PC-9 (cell line): Measurements from ENCODE around the gene FGD6. TPM values are rescaled to one million over a fixed set of nuclear protein-coding genes. Genes with fewer than 3 reads are reported as not detected.

ENCODE experiments used
- BruUV-seq: library from RNA; stranded (reverse); fragments of 400-500 nt; replicated peaks from 2 replicates; lab custom pipeline; 2021; lab: Mats Ljungman, UMichigan
- CTCF ChIA-PET: fragments of 300-600 bp; sonication (Branson Sonifier 250); formaldehyde crosslinking; loops from one replicate; lab custom pipeline; 2022; ENCODE audit warnings: antibody characterized with exemption; lab: Charles Lee
- POLR2A ChIA-PET: fragments of 300-600 bp; sonication (Branson Sonifier 250); formaldehyde crosslinking; loops from one replicate; lab custom pipeline; 2022; ENCODE audit warnings: antibody characterized with exemption; ENCODE audit not compliant: unreplicated experiment; lab: Charles Lee
- DNase-seq, 2 experiments: peaks; one replicate each; pipeline versions ENCODE4 v3.0.0 to v3.0.0-alpha.2; 2015 to 2022; ENCODE audit warnings: mixed read lengths in 1 of 2
- H2AFZ ChIP-seq: fragments of 200-600 bp; sonication (generic); 2 replicates; pipeline ENCODE4 v1.8.1; 2017; ENCODE audit warnings: antibody characterized with exemption
- H3F3A ChIP-seq: fragments of 200-600 bp; sonication (generic); 2 replicates; pipeline ENCODE4 v1.8.1; 2017; ENCODE audit warnings: antibody characterized with exemption, mild to moderate bottlenecking, low read depth; ENCODE audit not compliant: insufficient read depth
- H3K27ac ChIP-seq: fragments of 200-600 bp; sonication (generic); 2 replicates; pipeline ENCODE4 v1.6.1; 2016; ENCODE audit warnings: mixed run types
- H3K27me3 ChIP-seq: fragments of 200-600 bp; sonication (generic); 2 replicates; pipeline ENCODE4 v1.6.1; 2016; ENCODE audit warnings: low read depth, mixed run types; ENCODE audit not compliant: insufficient read depth
- H3K36me3 ChIP-seq: fragments of 200-600 bp; sonication (generic); 2 replicates; pipeline ENCODE4 v1.6.1; 2016; ENCODE audit warnings: low read depth, mixed run types
- H3K4me1 ChIP-seq: fragments of 200-600 bp; sonication (generic); replicated peaks from 2 replicates; pipeline ENCODE4 v1.6.1; 2016; ENCODE audit warnings: mixed run types; ENCODE audit not compliant: insufficient read depth
- H3K4me2 ChIP-seq: fragments of 200-600 bp; sonication (generic); 2 replicates; pipeline ENCODE4 v1.6.1; 2017; ENCODE audit warnings: mixed run types
- H3K4me3 ChIP-seq: fragments of 200-600 bp; sonication (generic); 2 replicates; pipeline ENCODE4 v1.6.1; 2016; ENCODE audit warnings: mixed run types
- H3K79me2 ChIP-seq: fragments of 200-600 bp; sonication (generic); 2 replicates; pipeline ENCODE4 v1.6.1; 2017; ENCODE audit warnings: low read depth, mixed run types
- H3K9me2 ChIP-seq: fragments of 200-600 bp; sonication (generic); 2 replicates; pipeline ENCODE4 v1.8.1; 2017; ENCODE audit warnings: mild to moderate bottlenecking; ENCODE audit not compliant: insufficient read depth
- H3K9me3 ChIP-seq: fragments of 200-600 bp; sonication (generic); 2 replicates; pipeline ENCODE4 v1.8.1; 2016; ENCODE audit warnings: low read depth; ENCODE audit not compliant: insufficient read depth
- H4K20me1 ChIP-seq: fragments of 200-600 bp; sonication (generic); 2 replicates; pipeline ENCODE4 v1.8.1; 2017; ENCODE audit not compliant: insufficient read depth
- EZH2 ChIP-seq: fragments of 200-600 bp; sonication (generic); IDR thresholded peaks from 2 replicates; pipeline ENCODE4 v1.8.0; 2017; ENCODE audit warnings: antibody characterized with exemption, low read depth
- intact Hi-C: fragments of 100-400 bp; cut with micrococcal nuclease; formaldehyde crosslinking; loops from one replicate; pipeline ENCODE4 v1.10.0; 2022; ENCODE audit not compliant: unreplicated experiment
- total RNA-seq: library from RNA; stranded (reverse); gene quantifications from 2 replicates; pipeline ENCODE4 v1.2.3, GENCODE V29; 2021
- TF ChIP-seq, protein P1 (sequence below): fragments of 200-600 bp; sonication (generic); conservative IDR thresholded peaks from 2 replicates; pipeline ENCODE4 v1.6.1; 2017; ENCODE audit warnings: mixed run types, antibody characterized with exemption, mild to moderate bottlenecking, moderate library complexity

The FGD6 gene
- total RNA-seq, 1 experiment from 2014 or later, result 22.0 TPM

GRCh38 chr12:95147866-95148265 is 69.4 kb downstream of the FGD6 start:
- no peak for TF ChIP-seq EZH2
- TF ChIP-seq, protein P1, sequence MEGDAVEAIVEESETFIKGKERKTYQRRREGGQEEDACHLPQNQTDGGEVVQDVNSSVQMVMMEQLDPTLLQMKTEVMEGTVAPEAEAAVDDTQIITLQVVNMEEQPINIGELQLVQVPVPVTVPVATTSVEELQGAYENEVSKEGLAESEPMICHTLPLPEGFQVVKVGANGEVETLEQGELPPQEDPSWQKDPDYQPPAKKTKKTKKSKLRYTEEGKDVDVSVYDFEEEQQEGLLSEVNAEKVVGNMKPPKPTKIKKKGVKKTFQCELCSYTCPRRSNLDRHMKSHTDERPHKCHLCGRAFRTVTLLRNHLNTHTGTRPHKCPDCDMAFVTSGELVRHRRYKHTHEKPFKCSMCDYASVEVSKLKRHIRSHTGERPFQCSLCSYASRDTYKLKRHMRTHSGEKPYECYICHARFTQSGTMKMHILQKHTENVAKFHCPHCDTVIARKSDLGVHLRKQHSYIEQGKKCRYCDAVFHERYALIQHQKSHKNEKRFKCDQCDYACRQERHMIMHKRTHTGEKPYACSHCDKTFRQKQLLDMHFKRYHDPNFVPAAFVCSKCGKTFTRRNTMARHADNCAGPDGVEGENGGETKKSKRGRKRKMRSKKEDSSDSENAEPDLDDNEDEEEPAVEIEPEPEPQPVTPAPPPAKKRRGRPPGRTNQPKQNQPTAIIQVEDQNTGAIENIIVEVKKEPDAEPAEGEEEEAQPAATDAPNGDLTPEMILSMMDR, result no peak
- DNase-seq, result no peak
- no peaks in the 10 kb centered on the region for H3K79me2 ChIP-seq
- no peaks in the 10 kb centered on the region for H3K36me3 ChIP-seq
- H3K4me3 ChIP-seq, result no peak overlapping the region
- H3K27ac ChIP-seq, result no peak overlapping the region
- intact Hi-C loops, result no loop called here
- H3F3A ChIP-seq, result 0 out of 2 replicates have a peak, but pooled peaks cover 4% of the 10 kb centered on the region
- H3K9me2 ChIP-seq, result no peaks in the 10 kb centered on the region
- H3K4me2 ChIP-seq, result no peak overlapping the region
- H4K20me1 ChIP-seq, result no peaks in the 10 kb centered on the region
- no peaks in the 10 kb centered on the region for H3K9me3 ChIP-seq
- no peaks in the 10 kb centered on the region for H3K4me1 ChIP-seq
- ChIA-PET CTCF (interaction anchor here (0.6 kb wide), 1 partner anchor 613 kb away, joined by 5 read pairs; no protein-coding TSS in a partner anchor), POLR2A (no interaction called here)
- no TSS peak for BruUV-seq
- no peaks in the 10 kb centered on the region for H3K27me3 ChIP-seq
- H2AFZ ChIP-seq, result no peak overlapping the region

GRCh38 chr12:95146769-95147168 is 70.5 kb downstream of the FGD6 start:
- ChIA-PET CTCF (interaction anchor here (0.6 kb wide), 1 partner anchor 852 kb away, joined by 3 read pairs; no protein-coding TSS in a partner anchor), POLR2A (no interaction called here)
- H3K27me3 ChIP-seq, result no peaks in the 10 kb centered on the region
- no peaks in the 10 kb centered on the region for H3K4me1 ChIP-seq
- no peak overlapping the region for H3K27ac ChIP-seq
- no peaks in the 10 kb centered on the region for H3K79me2 ChIP-seq
- TF ChIP-seq EZH2, result no peak
- TF ChIP-seq, protein P1, result no peak
- H3K4me2 ChIP-seq, result no peak overlapping the region
- 0 out of 2 replicates have a peak, but pooled peaks cover 4% of the 10 kb centered on the region for H3F3A ChIP-seq
- no peak overlapping the region for H2AFZ ChIP-seq
- no peak overlapping the region for H3K4me3 ChIP-seq
- no TSS peak for BruUV-seq
- intact Hi-C loops, result no loop called here
- no peaks in the 10 kb centered on the region for H4K20me1 ChIP-seq
- H3K9me2 ChIP-seq, result no peaks in the 10 kb centered on the region
- no peaks in the 10 kb centered on the region for H3K9me3 ChIP-seq
- no peaks in the 10 kb centered on the region for H3K36me3 ChIP-seq
- DNase-seq, result no peak

DNA sequence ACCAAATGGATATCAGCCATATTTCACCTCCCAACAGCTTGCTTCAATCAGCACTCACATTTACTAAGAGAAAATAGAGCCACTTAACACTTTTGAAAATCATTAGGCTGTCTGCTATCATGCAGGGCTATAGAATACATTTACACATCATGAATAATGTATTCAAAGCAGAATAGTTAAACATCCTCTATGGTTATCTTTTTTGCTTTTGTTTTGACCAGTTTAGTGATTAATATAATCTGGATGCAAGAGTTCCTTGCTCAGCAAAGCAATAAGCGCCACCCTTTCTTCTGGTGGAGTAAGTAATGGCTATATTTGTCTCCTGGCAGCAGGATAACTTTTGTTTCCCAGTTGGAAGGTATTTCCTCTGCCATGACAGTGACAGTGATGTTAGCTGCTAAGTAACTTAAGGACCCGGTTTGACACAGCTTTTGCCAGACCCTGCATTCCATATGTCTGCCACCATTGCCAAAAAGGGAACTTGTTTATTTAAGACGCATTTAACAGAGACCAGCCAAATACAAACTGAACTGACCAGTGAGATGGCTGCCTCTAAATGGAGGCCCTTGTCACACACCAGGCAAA is 73.6 kb downstream of the FGD6 start:
- no peak for TF ChIP-seq EZH2

More for the DNA sequence above, 73.6 kb downstream of the FGD6 start:
- no peaks in the 10 kb centered on the region for H3K79me2 ChIP-seq
- no peaks in the 10 kb centered on the region for H3K9me2 ChIP-seq
- ChIA-PET POLR2A (interaction anchor here (0.6 kb wide), 1 partner anchor 9 kb away, joined by 3 read pairs; no protein-coding TSS in a partner anchor), CTCF (no interaction called here)
- H3K27ac ChIP-seq, result no peak overlapping the region
- no peak overlapping the region for H3K4me2 ChIP-seq
- H3K27me3 ChIP-seq, result no peaks in the 10 kb centered on the region
- 0 out of 2 replicates have a peak, but pooled peaks cover 4% of the 10 kb centered on the region for H3F3A ChIP-seq
- no peak for DNase-seq
- no peak overlapping the region for H3K4me3 ChIP-seq
- no peaks in the 10 kb centered on the region for H3K36me3 ChIP-seq
- no TSS peak for BruUV-seq
- no peaks in the 10 kb centered on the region for H4K20me1 ChIP-seq
- no peak overlapping the region for H2AFZ ChIP-seq
- intact Hi-C loops, result no loop called here
- no peaks in the 10 kb centered on the region for H3K4me1 ChIP-seq
- no peaks in the 10 kb centered on the region for H3K9me3 ChIP-seq
